IPS DF 19.7 (cell line): ENCODE data around the gene HERC6.
"Not testable (repeated sequence)": the region's sequence is repeated elsewhere in the genome, so short reads cannot be mapped to it uniquely, and the experiment has no call there.

Experiments
- DNase-seq: peaks from one replicate; pipeline ENCODE4 v3.0.0-alpha.2; 2013; ENCODE audit warnings: low read depth, low spot score

The HERC6 gene

GRCh38 chr4:88446124-88446523, 67.5 kb downstream of the HERC6 start:
- DNase-seq, result no peak

DNA sequence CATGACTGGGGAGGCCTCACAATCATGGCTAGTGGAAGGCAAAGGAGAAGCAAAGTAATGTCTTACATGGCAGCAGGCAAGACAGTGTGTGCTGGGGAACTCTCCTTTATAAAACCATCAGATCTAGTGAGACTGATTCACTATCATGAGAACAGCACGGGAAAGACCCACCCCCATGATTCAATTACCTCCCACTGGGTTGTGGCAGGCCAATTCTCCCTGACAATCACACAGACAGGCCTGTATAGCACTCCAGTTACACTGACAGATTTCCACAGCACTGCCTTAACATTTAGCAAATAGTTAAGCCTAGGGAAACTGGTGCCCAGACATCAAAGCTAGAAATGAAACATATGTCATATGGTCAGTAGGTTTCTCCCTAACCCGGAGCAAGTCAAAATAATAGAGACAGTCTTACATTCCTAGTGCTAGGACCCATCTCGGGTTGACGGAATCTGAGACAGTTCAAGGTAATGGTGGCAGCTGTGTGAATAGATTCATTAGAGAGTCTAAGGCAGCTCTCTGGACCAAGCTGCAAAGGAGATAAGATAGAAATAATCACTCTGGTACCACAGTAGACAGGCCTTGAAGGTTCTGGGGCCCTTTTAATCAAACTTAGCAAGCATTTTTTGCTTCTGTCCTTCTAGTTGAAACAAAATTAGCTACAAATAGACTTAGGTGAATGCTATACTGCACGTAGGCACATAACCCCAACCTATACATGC, 68.9 kb downstream of the HERC6 start:
- no peak for DNase-seq

- not testable (repeated sequence) for DNase-seq
These were observed 69.6 kb downstream of the HERC6 start for GRCh38 chr4:88448211-88448765.

DNA sequence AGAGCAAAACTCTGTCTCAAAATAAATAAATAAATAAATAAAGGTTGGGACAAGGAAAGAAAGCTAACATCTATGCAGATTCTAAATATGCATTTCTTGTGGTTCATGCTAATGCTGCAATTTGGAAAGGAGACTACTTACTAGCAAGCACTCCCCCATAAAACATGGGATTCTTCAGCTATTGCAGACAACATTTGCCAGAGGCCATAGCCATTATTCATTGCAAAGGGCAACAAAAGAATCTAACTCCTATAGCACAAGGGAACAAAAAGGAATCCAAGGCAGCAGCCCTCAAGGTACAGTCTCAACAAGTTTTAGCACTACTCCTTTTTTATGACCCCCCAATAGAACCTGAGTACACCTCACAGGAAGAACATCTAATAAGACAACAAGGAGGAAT, 70.2 kb downstream of the HERC6 start:
- DNase-seq, result no peak

- DNase-seq, result no peak
These were observed 70.6 kb downstream of the HERC6 start for GRCh38 chr4:88449290-88449689.

GRCh38 chr4:88451205-88451604, 72.6 kb downstream of the HERC6 start:
- no peak for DNase-seq

- DNase-seq, result no peak
These were observed 74.3 kb downstream of the HERC6 start for GRCh38 chr4:88452912-88453311.

GRCh38 chr4:88456670-88457306, 78.1 kb downstream of the HERC6 start, which contains the start of gene HERC5:
TSS of gene HERC5 (plus strand) at chr4:88457119. CDS start at chr4:88457270, 151 bp downstream.
- DNase-seq, result peak; percentile 86

- DNase-seq, result no peak
These were observed 78.9 kb downstream of the HERC6 start for GRCh38 chr4:88457307-88458103.

GRCh38 chr4:88458104-88458740, 79.6 kb downstream of the HERC6 start:
- DNase-seq, result no peak

- no peak for DNase-seq
These were observed 87.1 kb downstream of the HERC6 start for GRCh38 chr4:88465653-88466192.

GRCh38 chr4:88467392-88467791, 88.7 kb downstream of the HERC6 start:
- DNase-seq, result no peak

DNA sequence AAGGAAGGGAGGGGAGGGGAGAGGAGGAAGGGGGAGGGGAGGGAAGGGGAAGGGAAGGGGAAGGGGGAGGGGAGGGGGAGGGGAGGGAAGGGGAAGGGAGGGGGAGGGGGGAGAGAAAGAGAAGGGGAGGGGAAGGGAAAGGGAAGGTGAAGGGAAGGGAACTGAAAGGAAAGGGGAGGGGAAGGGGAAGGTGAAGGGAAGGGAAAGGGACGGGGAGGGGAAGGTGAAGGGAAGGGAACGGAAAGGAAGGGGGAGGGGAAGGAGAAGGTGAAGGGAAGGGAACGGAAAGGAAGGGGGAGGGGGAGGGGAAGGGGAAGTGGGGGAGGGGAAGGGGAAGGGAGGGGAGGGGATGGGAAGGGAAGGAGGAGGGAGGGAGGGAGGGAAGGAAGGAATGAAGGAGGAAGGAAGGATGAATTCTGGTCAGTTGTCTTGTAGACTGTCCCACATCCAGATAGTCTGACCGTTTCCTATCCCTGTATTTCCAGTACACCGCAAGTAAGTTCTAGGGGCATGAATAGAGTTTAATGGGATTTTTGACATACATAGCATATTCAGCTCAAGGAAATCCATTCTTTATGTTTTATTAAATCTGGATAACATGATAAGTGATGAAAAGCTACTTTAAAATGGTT, 98.7 kb downstream of the HERC6 start:
- no peak for DNase-seq

DNA sequence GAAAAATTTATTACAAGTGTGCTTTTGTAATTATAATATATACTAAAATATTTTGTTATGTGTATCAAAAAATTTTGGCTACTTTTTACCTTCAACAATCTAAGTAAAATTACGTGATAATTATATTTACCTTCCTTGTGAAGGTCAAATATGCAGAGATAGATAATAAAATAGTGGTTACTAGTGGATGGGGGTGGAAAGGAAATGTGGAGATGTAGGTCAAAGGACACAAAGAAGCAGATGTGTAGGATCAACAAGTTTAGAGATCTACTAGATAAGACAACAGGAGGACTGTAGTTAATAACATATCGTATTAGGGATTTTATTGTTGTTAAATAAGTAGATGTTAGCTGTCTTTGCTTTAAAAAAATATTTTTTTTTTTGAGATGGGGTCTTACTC, 99.6 kb downstream of the HERC6 start:
- no peak for DNase-seq

DNA sequence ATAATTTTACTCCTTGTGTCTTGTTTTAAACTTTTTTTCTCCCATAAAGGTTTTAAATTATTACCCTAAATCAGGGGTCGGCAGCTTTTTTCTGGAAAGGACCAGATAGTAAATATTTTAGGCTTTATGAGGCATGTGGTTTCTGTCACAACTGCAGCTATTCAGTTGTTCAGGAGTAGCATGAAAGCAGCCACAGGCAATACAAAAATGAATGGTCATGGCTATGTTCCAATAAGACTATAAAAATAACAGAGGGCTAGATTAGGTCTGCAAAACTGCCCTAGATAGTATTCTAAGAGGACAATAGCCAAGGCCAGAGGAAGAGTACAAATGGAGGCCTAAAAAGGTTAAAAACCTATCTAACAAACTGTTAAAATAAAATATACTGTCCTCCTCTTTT, 102.9 kb downstream of the HERC6 start:
- DNase-seq, result no peak

DNA sequence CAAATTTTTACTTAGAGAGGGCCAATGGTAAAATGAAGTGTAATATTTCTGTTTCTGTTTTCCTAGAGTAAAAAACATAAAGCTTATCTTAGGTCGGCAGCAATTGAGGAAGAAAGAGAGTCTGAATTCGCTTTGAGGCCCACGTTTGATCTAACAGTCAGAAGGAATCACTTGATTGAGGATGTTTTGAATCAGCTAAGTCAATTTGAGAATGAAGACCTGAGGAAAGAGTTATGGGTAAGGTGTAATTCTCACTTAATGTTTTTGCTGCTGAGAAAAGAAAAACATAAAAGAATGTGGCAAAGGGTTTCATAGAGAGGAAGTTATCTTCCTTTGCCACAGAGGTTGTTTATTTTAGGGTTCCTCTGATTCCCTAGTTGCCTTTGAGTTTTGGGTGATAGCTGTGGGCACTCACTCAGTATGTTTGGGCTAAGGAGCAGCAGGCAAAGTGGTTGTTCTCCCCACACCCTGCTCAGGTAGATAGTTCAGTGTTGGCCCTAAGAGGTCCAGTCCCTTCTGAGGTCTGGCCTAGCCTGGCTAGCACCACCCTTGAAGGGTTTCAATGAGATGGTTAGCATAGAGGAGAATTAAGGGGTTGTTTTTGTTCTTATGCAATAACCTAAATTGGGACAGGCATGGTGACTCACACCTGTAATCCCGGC, 110.6 kb downstream of the HERC6 start:
- DNase-seq, result no peak
